ENCODE measurements around the gene ZNF331.

- TF ChIP-seq NFIC (IDR thresholded peaks at IDR 0.05) (no peak), YY1 (IDR thresholded peaks at IDR 0.05; ENCODE audit: low read depth) (no peak), RAD21 (IDR thresholded peaks at IDR 0.05; ENCODE audit: low read depth) (no peak), TAF1 (IDR thresholded peaks at IDR 0.05; ENCODE audit: low read depth) (no peak), CREB1 (IDR thresholded peaks at IDR 0.05; ENCODE audit: low read depth) (no peak), FOXM1 (IDR thresholded peaks at IDR 0.05; ENCODE audit: borderline replicate concordance, low read depth) (no peak)
- TF ChIP-seq, protein P1, sequence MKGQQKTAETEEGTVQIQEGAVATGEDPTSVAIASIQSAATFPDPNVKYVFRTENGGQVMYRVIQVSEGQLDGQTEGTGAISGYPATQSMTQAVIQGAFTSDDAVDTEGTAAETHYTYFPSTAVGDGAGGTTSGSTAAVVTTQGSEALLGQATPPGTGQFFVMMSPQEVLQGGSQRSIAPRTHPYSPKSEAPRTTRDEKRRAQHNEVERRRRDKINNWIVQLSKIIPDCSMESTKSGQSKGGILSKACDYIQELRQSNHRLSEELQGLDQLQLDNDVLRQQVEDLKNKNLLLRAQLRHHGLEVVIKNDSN (IDR thresholded peaks at IDR 0.05), result no peak
- TF ChIP-seq, protein P2, sequence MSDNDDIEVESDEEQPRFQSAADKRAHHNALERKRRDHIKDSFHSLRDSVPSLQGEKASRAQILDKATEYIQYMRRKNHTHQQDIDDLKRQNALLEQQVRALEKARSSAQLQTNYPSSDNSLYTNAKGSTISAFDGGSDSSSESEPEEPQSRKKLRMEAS (IDR thresholded peaks at IDR 0.05), result no peak
- TF ChIP-seq, protein P3, sequence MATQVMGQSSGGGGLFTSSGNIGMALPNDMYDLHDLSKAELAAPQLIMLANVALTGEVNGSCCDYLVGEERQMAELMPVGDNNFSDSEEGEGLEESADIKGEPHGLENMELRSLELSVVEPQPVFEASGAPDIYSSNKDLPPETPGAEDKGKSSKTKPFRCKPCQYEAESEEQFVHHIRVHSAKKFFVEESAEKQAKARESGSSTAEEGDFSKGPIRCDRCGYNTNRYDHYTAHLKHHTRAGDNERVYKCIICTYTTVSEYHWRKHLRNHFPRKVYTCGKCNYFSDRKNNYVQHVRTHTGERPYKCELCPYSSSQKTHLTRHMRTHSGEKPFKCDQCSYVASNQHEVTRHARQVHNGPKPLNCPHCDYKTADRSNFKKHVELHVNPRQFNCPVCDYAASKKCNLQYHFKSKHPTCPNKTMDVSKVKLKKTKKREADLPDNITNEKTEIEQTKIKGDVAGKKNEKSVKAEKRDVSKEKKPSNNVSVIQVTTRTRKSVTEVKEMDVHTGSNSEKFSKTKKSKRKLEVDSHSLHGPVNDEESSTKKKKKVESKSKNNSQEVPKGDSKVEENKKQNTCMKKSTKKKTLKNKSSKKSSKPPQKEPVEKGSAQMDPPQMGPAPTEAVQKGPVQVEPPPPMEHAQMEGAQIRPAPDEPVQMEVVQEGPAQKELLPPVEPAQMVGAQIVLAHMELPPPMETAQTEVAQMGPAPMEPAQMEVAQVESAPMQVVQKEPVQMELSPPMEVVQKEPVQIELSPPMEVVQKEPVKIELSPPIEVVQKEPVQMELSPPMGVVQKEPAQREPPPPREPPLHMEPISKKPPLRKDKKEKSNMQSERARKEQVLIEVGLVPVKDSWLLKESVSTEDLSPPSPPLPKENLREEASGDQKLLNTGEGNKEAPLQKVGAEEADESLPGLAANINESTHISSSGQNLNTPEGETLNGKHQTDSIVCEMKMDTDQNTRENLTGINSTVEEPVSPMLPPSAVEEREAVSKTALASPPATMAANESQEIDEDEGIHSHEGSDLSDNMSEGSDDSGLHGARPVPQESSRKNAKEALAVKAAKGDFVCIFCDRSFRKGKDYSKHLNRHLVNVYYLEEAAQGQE (IDR thresholded peaks at IDR 0.05; ENCODE audit: low read depth), result no peak
Measured at GRCh38 chr19:53597023-53597422, 59.1 kb downstream of the ZNF331 start.
